Liver (tissue), 3 donors: ENCODE measurements around the gene HES5.

Experiments used
- EGR1 ChIP-seq, 2 donors: IDR thresholded peaks; 2 replicates each; pipeline ENCODE4 v1.6.1; 2016 to 2018; ENCODE audit warnings: antibody characterized with exemption in 2 of 2, low read depth in 2 of 2
- FOXA1 ChIP-seq: IDR thresholded peaks from 2 replicates; pipeline ENCODE4 v1.6.1; 2016; ENCODE audit warnings: antibody characterized with exemption
- JUND ChIP-seq, 2 donors: IDR thresholded peaks; 2 replicates each; pipeline ENCODE4 v1.6.1; 2016; ENCODE audit warnings: antibody characterized with exemption in 2 of 2
- MAX ChIP-seq: IDR thresholded peaks from 2 replicates; pipeline ENCODE4 v1.6.1; 2016; ENCODE audit warnings: antibody characterized with exemption
- TF ChIP-seq, protein P1 (sequence below): fragments of 150-350 bp; IDR thresholded peaks from 2 replicates; pipeline ENCODE4 v1.5.1; 2017; ENCODE audit warnings: improper control_type of control experiment, low read depth, low read length; ENCODE audit not compliant: missing input control
- donor health status: healthy.
- donor health status: healthy.

GRCh38 chr1:2557482-2558400 lies 27.7 kb upstream of the HES5 start:
- TF ChIP-seq, protein P1, sequence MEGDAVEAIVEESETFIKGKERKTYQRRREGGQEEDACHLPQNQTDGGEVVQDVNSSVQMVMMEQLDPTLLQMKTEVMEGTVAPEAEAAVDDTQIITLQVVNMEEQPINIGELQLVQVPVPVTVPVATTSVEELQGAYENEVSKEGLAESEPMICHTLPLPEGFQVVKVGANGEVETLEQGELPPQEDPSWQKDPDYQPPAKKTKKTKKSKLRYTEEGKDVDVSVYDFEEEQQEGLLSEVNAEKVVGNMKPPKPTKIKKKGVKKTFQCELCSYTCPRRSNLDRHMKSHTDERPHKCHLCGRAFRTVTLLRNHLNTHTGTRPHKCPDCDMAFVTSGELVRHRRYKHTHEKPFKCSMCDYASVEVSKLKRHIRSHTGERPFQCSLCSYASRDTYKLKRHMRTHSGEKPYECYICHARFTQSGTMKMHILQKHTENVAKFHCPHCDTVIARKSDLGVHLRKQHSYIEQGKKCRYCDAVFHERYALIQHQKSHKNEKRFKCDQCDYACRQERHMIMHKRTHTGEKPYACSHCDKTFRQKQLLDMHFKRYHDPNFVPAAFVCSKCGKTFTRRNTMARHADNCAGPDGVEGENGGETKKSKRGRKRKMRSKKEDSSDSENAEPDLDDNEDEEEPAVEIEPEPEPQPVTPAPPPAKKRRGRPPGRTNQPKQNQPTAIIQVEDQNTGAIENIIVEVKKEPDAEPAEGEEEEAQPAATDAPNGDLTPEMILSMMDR, result no peak
- TF ChIP-seq EGR1 (IDR thresholded peaks at IDR 0.05; ENCODE audit: low read depth in 2 of 2) (no peak), FOXA1 (no peak), JUND (IDR thresholded peaks at IDR 0.05) (no peak), MAX (no peak)
